NCI-H526 treated with DMSO at 0.1 percent for 48 hours (cell line): ENCODE results near the gene CANT1.

Source experiments
- DNase-seq: peaks from one replicate; lab custom pipeline; 2025; lab: John Stamatoyannopoulos, UW

Gene CANT1

GRCh38 chr17:78995022-78995760, 14.4 kb downstream of the CANT1 start:
- DNase-seq, result no peak

GRCh38 chr17:78993981-78994671, 15.4 kb downstream of the CANT1 start:
- DNase-seq, result no peak

GRCh38 chr17:78993241-78993956, 16.2 kb downstream of the CANT1 start:
- no peak for DNase-seq

- no peak for DNase-seq
These were observed 16.9 kb downstream of the CANT1 start for GRCh38 chr17:78992542-78993212.

- no peak for DNase-seq
These were observed 17.5 kb downstream of the CANT1 start for GRCh38 chr17:78991906-78992532.

GRCh38 chr17:78991017-78991738, 18.4 kb downstream of the CANT1 start:
- no peak for DNase-seq

DNA sequence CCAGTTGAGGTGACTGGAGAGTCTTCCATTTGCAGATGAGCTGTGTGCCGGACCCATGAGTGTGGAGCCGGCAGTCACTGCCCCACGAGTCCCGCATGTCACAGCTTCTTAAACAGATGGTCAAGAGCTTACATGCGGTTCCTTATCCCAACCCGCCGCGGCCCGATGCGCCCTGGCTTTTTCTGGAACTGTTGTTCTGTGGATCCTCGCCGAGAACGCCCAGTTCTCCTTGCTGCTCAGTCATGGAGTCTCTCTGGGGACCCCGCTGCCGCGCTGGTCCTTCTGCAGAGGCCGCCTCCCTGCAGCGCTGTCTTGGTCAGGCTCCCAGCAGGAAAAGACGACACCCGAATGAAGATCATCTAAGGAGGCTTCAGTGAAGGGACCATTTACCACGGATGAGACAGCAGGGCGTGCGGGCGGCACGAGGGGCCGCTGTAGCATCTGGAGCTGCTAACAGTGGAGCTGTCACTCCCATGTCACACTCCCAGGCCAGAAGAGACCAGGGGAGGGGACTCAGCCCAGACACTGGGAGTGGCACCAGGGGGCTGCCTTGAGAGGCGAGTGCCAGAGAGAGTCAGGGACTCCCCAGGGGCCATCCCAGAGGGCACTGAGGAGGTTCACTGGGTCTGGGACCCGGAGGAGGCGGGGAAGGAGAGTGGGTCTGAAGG, 19.1 kb downstream of the CANT1 start:
- no peak for DNase-seq

GRCh38 chr17:78988152-78988551, 21.4 kb downstream of the CANT1 start:
- DNase-seq, result no peak

GRCh38 chr17:78986649-78987328, 22.8 kb downstream of the CANT1 start:
- DNase-seq, result no peak

DNA sequence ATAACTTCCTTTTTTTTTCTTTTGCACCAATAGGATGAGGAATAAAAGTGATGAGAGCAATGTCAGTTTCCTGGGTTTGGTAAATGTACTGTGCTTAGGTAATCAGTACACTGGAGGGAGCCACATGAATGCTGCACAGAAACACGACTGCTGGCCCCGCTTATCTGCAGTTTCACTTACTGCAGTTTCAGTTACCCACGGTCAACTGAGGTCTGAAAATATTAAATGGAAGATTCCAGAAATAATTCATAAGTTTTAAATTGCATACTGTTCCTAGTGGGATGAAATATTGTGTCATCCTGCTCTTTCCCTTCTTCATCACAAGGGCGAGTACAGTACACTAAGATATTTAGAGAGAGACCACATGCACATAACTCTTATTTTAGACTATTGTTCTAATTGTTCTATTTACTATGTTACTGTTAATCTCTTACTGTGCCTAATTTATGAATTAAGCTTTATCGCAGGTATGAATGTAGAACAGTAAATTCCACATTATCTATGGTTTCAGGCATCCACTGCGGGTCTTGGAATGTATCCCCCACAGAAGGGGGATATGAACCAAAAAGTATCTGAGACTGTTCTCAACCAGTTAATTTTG, 23.4 kb downstream of the CANT1 start:
- DNase-seq, result no peak

- no peak for DNase-seq
These were observed 24.2 kb downstream of the CANT1 start for GRCh38 chr17:78985395-78985794.

DNA sequence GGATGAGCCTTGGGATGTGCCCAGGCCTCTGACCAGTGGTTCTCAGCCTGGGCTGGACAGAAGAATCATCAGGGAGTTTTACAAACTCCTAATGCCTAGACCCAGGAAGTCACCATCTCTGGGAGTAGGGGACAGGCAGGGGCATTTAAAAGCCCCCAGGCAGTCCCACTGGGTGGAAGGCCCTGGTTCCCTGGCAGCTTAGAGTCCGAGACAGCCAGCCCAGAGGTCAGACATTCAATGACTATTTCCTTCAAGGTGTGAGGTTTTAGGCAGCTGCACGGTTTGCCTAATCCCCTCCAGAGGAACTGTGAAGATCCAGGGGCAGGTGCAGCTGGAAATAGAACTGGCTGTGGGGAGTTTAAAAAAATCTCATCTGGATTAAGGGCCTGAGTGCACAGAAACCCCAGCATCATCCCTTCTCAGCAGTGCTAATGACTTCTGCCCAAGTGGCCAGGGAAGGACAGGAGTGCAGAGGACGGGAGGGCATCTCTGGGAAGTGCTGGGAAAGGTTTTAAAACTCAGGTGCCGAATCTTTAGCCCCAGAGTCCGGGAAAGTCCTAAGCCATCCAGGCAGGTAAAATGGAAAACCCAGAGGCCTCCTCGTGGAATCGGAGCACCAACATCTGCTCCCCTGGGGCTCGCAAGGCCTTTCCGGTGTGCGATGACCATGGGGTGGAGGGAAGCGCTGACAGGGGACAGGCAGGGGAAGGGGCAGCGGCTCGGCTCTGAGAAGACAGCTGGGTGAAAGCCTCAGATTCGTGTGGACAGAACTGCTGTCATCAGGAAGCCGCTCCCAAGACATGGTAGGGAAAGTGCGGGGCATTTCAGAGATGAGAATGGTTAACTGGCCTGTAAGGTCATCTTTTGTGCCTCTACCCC, 28.3 kb downstream of the CANT1 start:
- DNase-seq, result no peak

- DNase-seq, result no peak
These were observed 29.0 kb downstream of the CANT1 start for GRCh38 chr17:78980624-78980972.

DNA sequence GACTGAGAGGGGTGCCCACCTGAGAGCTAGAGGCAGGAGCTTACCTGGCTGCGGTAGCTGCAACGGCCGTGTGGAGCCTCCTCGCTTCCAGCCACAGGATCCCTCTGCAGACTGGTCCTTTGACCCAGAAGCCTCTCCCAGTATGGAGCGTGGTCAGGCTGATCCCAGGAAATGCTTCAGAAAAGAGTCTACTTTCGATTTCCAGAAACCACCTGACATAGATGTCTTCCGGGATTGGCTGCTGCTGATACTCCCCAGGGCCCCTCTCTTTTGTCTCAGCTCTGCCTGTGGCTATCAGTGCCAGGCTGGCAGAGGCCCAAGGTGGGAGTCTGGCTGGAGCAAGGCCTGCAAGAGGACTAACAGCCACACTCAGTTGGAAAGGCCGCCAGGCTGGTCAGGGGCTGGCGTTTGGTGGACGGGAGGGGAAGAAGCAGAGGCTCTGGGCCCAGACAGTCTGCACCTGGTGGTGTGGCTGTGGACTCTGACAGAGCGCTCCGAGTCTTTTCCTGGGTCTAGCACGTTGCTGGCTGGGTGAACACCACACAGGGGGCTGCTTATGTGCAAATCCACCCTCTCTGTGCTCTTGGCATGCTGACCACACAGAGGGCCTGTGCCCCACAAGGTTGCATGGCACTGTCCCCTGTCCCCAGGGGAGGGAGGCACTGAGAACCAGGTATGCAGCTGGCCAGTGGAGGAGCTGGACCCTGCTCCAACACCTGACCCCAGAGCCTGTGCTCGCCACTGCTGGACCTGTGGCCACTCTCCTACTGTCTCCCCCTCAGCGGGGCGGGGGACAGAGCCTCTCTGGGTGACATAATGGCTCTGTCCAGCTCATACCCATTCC, 29.6 kb downstream of the CANT1 start, which contains the start of gene LGALS3BP:
Gene LGALS3BP (minus strand): TSS at position 144 of the 844 bp plus-strand sequence. CDS start 2,732 bp downstream, outside the sequence.
- DNase-seq, result peak; percentile 91

DNA sequence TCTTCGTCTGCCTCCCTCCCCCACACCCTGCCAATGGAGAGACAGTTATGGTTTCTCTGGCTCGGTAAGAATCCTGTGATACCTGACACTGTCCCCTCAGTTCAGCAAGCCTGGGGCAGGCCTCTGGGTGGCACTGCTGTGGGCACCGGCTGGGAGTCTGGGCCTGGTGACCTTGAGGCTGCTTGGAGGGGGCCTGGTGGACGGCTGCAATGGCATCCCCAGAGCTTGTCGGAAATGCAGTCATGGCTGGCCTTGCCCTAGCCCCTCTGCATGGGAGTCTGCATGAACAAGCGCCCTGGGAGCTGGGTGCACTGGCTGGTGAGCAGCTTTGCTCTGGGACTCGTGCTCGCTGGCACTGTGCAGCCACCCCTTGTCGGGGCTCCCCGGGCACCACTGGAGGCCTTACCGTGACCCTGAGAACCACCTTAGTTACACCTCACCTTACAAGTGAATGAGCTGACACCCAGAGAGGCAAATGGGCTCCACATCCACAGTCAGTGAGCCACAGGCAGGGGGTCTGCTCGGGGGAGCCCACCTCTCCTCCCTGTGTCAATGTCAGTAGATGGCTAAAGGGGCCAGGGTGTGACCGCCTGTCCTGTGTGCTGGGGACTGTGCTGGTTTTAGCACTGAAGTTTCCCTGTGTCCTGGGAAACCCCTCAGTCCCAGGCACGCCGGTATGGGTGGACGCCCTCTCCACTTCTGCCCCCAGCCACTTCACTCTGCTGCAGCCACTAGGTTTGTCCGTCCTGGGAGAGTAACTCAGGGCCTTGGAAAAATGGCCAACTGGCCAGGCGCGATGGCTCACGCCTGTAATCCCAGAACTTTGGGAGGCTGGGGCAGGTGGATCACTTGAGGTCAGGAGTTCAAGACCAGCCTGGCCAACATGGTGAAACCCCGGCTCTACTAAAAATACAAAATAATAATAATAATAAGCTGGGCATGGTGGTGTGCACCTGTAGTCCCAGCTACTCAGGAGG, 31.3 kb downstream of the CANT1 start:
- DNase-seq, result no peak

DNA sequence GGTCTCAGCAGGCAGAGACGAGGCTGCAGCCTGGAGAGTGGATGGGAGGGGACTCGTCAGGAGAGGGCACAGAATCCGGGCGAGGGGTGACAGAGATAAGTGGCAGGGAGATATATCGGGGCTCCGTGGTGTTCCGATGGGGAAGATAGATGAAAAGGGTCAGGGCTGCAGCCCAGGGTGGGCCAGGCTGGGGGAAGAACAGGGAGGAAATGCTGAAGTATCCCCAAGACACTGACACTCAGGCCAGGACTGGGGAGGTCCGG, 32.0 kb downstream of the CANT1 start:
- DNase-seq, result no peak
